GM12864 (cell line): ENCODE results near the gene PCSK6.

ENCODE experiments used
- DNase-seq: peaks from one replicate; pipeline ENCODE4 v3.0.0-alpha.2; 2011; ENCODE audit warnings: low read depth
- H3K4me3 ChIP-seq: 2 replicates; pipeline ENCODE4 v1.5.1; 2011; ENCODE audit warnings: mild to moderate bottlenecking, low read depth, low read length, control low read depth
- TF ChIP-seq, protein P1 (sequence below): IDR thresholded peaks from 2 replicates; pipeline ENCODE4 v1.5.1; 2011; ENCODE audit warnings: low read depth, mild to moderate bottlenecking, moderate library complexity, low read length, control low read depth, inconsistent platforms; ENCODE audit errors: missing control alignments

The PCSK6 gene

DNA sequence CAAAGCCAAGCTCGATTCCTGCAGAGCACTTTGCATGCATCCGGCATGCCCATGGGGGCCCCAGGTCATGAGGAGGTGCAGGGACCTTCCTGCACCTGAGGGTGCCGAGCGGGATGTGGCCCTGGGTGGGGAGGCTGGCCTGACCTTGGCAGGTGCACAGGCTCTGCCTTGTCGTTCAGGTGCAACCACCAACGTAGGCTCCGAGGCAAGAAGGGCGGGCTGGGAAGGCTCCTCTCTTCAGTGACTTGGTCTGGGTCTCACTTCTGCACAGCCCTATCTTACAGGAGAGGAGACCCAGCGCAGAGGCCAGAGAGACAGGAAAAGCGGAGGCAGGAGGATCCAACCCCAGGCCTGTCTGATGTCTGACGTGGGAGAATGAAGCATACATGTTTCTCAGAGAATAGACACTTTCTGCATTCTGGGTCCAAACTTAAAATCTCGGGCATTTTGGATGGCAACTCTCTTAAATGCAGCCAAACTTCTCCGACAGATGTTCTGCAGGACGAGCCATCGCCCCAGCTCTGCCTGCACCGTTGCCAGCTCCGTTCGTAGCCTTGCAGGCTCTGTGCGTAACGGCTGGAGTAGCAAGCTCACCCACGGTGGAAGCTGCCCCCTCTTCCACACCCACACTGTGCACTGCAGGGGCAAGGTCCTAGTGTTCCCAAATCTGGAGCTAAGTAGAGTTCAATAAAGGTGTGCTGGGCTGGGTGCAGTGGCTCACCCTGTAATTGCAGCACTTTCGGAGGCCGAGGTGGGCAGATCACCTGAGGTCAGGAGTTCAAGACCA is 133.6 kb downstream of the PCSK6 start:
- no peak overlapping the region for H3K4me3 ChIP-seq
- TF ChIP-seq, protein P1, sequence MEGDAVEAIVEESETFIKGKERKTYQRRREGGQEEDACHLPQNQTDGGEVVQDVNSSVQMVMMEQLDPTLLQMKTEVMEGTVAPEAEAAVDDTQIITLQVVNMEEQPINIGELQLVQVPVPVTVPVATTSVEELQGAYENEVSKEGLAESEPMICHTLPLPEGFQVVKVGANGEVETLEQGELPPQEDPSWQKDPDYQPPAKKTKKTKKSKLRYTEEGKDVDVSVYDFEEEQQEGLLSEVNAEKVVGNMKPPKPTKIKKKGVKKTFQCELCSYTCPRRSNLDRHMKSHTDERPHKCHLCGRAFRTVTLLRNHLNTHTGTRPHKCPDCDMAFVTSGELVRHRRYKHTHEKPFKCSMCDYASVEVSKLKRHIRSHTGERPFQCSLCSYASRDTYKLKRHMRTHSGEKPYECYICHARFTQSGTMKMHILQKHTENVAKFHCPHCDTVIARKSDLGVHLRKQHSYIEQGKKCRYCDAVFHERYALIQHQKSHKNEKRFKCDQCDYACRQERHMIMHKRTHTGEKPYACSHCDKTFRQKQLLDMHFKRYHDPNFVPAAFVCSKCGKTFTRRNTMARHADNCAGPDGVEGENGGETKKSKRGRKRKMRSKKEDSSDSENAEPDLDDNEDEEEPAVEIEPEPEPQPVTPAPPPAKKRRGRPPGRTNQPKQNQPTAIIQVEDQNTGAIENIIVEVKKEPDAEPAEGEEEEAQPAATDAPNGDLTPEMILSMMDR: no peak
- no peak for DNase-seq

DNA sequence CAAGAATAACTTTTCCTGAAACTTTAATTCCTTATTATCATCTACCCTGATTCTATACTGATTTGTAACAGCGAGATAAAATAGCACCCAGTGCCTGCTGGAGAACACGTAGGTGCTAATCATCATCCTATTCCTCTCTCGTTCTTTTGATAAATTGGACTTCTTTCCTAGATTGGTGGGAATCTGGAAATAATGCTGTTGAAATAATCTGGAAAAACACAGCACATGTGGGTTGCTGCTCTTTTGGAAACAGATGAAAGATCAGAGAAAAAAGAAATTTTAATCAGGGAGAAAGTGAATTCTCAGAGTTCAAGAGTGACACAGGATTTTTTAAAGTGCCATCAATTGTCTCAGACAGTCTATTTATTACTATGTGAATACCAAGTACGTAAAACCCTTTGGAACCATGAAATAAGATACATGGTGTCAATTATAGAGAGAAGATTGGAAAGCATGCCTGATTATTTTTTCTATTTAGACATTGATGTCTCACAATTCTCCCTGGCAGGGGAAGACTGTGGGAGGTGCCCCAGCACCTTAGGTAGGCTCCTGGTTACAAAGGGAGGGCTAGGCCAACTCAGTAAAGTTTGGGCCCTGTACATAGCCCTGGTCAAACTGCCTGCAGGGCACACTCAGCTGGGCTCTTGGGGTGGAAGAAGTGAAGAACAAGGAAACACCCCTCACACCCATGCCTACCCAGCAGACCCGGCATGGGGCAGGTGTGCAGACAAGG is 134.4 kb downstream of the PCSK6 start:
- TF ChIP-seq, protein P1: no peak

GRCh38 chr15:101353240-101353639 is 136.3 kb downstream of the PCSK6 start:
- no peak overlapping the region for H3K4me3 ChIP-seq
- DNase-seq: no peak
- TF ChIP-seq, protein P1: no peak

More for the DNA sequence above, 134.4 kb downstream of the PCSK6 start:
- H3K4me3 ChIP-seq: no peak overlapping the region
- DNase-seq: no peak

DNA sequence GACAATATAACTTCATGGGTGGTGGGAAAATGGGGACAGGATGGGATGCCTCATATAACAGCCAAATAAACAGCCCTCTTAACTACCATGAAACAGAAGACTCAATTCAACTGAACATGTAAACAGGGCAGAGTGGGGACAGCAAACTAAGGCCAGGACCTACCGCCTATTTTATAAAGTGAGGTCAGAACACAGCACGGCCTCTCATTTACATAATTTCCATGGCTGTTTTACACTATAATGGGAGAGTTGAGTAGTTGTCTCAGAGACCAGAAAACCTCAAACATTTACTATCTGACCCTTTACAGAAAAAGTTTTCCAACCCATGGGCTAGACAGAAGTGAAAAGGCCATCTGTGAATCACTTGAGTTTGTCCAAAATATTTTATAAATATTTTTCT is 137.8 kb downstream of the PCSK6 start:
- H3K4me3 ChIP-seq: no peak overlapping the region
- TF ChIP-seq, protein P1: no peak
- DNase-seq: no peak

DNA sequence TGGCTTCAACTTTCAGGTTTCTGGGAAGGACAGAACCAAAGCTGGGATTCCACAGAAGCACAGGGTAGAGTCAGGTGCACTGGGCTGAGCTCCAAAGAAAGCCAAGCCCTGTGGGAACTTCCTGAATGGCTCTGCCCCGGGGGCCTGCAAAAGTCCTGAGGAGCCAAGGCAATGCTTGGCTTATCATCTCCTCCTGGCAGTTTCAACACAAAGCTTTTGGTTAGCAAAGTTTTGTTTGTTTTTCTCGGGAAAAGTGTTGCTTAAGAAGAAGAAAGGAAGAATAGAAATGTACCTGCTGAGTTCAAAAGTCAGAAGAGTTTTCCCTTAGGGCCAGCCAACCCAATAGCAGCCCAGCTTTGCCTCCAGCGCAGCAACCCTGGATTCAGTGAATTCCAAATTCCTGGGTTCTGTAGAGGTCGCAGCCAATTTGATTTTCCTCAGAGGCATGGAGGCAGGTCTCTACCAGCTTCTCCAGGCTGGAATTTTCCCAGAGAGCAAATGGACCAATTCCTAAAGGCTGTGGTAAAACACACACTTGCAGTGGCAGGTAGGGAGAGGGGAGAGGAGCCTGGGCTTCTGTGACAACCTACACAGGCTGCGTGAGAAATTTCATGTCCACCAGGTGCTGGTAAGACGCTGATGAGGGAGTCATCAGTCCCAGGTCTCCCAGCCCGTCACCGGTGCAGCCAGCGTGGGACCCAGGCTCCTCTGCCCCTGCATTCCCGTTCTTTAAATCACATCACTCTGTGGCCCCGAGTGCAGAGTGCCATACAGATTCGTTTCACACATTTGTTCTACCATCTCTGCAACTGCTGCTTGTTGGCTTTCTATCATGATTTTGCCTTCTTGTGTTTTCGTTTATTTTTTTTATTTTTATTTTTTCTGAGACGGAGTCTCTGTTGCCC is 140.2 kb downstream of the PCSK6 start:
- H3K4me3 ChIP-seq: no peak overlapping the region
- no peak for DNase-seq
- TF ChIP-seq, protein P1: no peak

DNA sequence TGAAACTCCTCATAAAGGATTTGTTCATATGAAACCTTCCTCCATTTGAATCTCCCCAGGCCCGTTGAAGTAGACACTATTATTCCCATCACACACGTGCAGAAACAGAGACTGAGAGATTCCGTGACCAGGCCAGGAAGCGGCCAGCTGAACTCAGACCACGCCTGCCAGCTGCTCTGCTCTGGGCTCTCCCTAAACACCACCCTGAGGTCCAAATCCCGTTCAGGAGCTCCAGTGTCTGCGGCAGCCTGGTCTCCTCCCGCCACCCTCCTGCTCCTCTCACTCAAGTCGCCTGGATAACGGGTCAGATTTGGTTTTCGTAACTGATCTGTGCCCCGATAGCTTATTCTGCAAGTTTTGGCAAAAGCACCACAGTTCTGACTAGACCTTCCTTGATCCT is 140.9 kb downstream of the PCSK6 start:
- no peak for DNase-seq
- TF ChIP-seq, protein P1: no peak
- no peak overlapping the region for H3K4me3 ChIP-seq
